Stimulated activated CD4-positive, alpha-beta T cell treated with anti-CD3 and anti-CD28 coated beads, Interleukin-12 subunit alpha, Interleukin-12 subunit beta, amount 100 ng/mL, for 4 hours (primary cell): Measurements from ENCODE around the gene REEP1.

Experiments
- DNase-seq: peaks from one replicate; pipeline ENCODE4 v3.0.0-alpha.2; 2020

The REEP1 gene

DNA sequence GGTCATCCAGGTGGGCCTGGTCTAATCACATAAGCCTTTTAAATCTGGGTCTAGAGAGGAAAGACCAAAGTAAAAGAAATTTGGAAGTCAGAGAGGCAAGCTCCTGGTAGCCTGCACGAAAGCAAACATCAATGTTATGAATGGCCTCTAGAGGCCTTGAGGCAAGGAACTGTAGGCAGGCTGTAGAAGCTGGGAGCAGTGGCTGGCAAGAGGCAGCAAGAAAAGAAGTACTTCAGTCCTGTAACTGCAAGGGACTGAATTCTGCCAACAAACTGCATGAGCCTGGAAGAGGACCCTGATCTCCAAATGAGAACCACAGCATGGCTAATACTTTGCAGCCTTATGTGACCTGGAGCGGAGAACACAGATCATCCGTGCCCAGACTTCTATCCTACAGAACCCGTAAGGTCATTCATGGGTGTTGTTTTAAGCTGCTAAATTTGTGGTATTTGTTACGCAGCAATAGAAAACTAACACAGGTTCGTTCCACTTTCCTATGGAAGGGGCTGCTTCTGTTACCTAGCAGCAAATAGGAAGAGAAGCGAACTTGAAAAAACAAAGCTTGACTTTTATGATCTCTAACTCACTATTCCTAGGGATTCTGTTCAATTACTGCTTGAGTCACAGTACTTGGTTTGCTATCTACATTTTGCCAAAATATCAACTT, 143.4 kb downstream of the REEP1 start:
- DNase-seq = no peak

DNA sequence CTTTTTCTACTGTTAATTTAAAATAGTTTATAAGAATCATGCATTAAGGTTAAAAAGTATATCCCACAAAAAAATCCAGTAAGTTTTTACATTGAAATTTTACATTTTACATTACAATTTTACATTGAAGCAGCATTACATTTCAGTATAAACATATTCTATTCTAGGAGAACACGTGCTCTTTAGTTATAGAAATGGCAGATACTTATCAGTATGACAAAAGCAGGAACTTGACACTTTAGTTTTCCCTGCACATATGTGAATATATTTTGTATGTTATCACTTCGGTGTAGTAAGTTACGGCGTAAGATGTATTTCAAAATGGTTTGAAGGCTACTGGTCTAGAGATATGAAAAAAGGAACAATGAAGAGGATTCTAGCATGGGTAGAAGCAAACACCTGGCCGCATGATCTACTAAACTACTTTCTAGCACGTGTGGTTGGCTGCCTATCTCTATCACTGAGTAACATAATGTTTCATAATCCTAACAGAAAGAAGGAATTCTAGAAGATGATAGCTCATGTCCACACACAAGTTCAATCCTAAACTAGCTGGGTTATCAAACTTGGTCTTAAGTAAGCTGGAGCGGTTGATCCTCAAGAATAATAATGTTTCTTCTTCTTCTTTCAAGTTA, 147.5 kb downstream of the REEP1 start:
- DNase-seq = no peak

- no peak for DNase-seq
Measured at GRCh38 chr2:86186431-86186830, 151.0 kb downstream of the REEP1 start.

DNA sequence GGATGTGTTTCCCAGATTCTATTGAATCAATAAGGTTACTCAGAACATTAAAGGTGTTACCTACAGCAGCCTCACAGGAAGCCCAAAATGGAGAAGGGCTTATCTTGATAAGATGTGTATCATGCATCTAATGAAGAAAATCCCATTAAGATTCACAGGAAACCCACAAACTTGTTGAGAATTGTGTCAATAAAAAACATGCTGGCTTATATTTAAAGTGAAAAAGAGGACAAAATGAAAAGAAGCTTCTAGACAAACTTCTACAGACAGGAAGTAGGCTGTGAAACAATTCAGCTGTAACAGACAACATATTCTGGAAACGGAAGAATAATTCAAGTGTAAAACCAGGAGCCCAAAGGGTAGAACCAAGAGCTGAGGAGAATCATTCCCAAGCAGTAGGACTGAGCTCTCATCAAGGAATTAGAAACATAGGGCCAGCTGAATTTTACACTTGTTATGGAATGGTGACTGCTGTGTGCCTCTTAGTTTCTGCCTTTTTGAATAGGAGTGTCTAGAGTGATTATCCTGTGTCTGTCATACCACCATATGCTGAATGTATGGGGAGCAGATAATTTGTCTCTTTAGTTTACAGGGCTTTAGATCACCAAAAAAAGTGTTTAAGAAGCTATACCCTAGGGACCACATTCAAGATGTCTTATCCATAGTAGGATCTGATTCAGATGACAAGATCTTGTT, 151.8 kb downstream of the REEP1 start:
- no peak for DNase-seq

- DNase-seq = no peak
Measured at GRCh38 chr2:86176597-86176996, 160.8 kb downstream of the REEP1 start.

DNA sequence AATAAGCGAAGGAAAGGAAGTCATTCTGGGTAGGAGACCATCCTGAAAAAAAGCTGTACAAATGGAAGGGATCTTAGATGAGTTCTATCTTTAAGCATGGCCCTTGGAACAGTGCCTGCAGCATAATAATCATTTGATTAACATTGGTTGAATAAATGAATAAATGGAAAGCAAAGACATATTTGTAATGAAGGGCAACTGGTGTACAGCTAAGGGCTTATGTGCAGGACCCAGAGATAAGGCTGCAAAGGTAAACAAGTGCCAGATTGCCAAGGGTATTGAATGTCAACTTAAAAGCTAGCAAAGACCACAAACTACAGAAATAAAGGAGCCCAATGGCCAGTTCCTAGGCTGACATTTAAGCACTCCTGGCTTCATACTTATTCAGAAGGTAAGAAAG, 161.6 kb downstream of the REEP1 start:
- no peak for DNase-seq

DNA sequence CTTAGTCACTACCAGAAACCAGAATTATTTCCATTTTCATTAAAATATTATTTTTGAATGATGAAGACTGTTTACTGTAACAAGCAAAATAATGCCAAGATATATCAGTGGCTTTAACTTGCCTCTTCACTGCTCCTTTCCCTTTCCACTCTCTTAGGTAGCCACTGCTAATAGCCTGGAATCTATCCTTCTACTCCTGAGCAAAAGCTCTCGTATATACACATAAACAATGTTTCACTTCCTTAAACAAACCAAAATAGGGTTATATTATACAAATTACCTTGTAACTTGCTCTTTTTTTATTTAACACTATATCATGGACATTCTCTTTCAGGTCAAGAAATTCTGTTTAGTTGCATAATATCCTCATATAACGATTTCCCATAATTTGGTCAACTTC, 163.0 kb downstream of the REEP1 start:
- DNase-seq = no peak

- no peak for DNase-seq
Measured at GRCh38 chr2:86172610-86173009, 164.8 kb downstream of the REEP1 start.

- no peak for DNase-seq
Measured at GRCh38 chr2:86171295-86171694, 166.1 kb downstream of the REEP1 start.

DNA sequence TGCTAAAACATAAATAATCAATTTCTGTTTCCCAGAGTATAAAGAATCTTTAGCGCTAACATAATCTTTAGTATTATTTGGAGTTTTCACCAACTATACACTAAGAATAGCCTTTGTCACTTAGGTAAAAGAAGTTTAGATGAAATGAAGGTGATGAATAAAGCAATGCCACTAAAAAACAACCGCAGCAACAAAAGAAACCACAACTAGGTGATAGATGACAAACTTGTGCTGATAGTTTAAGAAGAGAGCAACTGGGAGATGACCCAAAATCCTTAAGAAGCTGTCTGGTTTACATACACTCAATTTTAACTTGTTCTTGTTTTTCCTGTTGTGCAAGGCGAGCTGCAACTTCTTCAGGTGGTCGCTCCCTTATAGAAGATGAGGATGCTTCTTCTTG, 167.0 kb downstream of the REEP1 start:
- DNase-seq = no peak
